Thyroid gland (tissue), 4 donors: ENCODE data around the gene ACER2.

ENCODE experiments used
- POLR2A ChIP-seq, 2 donors: fragments of 450-650 bp; IDR thresholded peaks; one replicate each; pipeline ENCODE4 v1.6.1; 2017; ENCODE audit warnings: antibody characterized with exemption in 2 of 2, mild to moderate bottlenecking in 2 of 2, moderate library complexity in 1 of 2
- TF ChIP-seq, protein P1 (sequence below), 6 experiments: fragments of 200-600 bp in 3 of 6; fragments of 450-650 bp in 3 of 6; sonication (generic) in 3 of 6; IDR thresholded peaks; one replicate each; pipeline ENCODE4 v1.5.1; 2016 to 2019; ENCODE audit warnings: antibody characterized with exemption in 6 of 6, mild to moderate bottlenecking in 2 of 6, inconsistent platforms in 1 of 6, moderate library complexity in 1 of 6

DNA sequence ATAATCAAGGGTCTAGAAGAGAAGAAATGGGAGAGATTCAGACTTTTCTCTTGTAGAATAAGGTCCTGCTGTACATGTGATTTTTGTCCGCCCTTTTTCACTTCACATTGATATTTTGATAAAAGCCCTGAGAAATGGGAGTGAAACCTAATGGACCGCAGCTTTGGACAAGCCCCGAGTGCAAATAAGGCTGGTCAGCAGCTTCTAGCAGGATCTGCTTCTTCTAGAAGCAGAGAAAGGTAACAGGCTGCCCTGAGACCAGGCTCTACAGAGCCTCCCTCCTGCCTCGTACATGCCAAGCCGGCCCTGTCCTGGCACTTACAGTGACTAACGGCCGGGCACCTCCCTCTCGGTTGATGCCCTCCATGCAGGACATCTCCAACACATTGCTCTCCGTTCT, 33.4 kb downstream of the ACER2 start:
- TF ChIP-seq POLR2A (IDR thresholded peaks at IDR 0.05) = no peak
- TF ChIP-seq, protein P1, sequence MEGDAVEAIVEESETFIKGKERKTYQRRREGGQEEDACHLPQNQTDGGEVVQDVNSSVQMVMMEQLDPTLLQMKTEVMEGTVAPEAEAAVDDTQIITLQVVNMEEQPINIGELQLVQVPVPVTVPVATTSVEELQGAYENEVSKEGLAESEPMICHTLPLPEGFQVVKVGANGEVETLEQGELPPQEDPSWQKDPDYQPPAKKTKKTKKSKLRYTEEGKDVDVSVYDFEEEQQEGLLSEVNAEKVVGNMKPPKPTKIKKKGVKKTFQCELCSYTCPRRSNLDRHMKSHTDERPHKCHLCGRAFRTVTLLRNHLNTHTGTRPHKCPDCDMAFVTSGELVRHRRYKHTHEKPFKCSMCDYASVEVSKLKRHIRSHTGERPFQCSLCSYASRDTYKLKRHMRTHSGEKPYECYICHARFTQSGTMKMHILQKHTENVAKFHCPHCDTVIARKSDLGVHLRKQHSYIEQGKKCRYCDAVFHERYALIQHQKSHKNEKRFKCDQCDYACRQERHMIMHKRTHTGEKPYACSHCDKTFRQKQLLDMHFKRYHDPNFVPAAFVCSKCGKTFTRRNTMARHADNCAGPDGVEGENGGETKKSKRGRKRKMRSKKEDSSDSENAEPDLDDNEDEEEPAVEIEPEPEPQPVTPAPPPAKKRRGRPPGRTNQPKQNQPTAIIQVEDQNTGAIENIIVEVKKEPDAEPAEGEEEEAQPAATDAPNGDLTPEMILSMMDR (IDR thresholded peaks at IDR 0.05) = no peak
